ENCODE data around the gene GRM7.

Gene GRM7

GRCh38 chr3:7215706-7216105 lies 354.8 kb downstream of the GRM7 start:
- no peak for FAIRE-seq
- no peak for DNase-seq (ENCODE audit: insufficient read length, low spot score)

GRCh38 chr3:7226393-7226792 lies 365.5 kb downstream of the GRM7 start:
- DNase-seq (ENCODE audit: insufficient read length, low spot score) (no peak), FAIRE-seq (no peak)

- FAIRE-seq, result no peak
- no peak for DNase-seq (ENCODE audit: insufficient read length, low spot score)
These were observed 377.8 kb downstream of the GRM7 start for GRCh38 chr3:7238565-7239295.

- no peak for FAIRE-seq
- no peak for DNase-seq (ENCODE audit: insufficient read length, low spot score)
These were observed 380.8 kb downstream of the GRM7 start for GRCh38 chr3:7241584-7242302.

- DNase-seq (ENCODE audit: insufficient read length, low spot score) (no peak), FAIRE-seq (no peak)
These were observed 381.4 kb downstream of the GRM7 start for GRCh38 chr3:7242303-7242635.

- no peak for FAIRE-seq
- no peak for DNase-seq (ENCODE audit: insufficient read length, low spot score)
These were observed 388.7 kb downstream of the GRM7 start for GRCh38 chr3:7249493-7250076.

- DNase-seq (ENCODE audit: insufficient read length, low spot score) (no peak), FAIRE-seq (no peak)
These were observed 393.3 kb downstream of the GRM7 start for GRCh38 chr3:7254251-7254650.

- FAIRE-seq, result no peak
- DNase-seq (ENCODE audit: insufficient read length, low spot score), result no peak
These were observed 400.1 kb downstream of the GRM7 start for GRCh38 chr3:7260975-7261374.

GRCh38 chr3:7263347-7264195 lies 402.7 kb downstream of the GRM7 start:
- FAIRE-seq (no peak), DNase-seq (ENCODE audit: insufficient read length, low spot score) (no peak)

GRCh38 chr3:7264196-7264526 lies 403.2 kb downstream of the GRM7 start:
- DNase-seq (ENCODE audit: insufficient read length, low spot score), result no peak
- FAIRE-seq, result no peak

- FAIRE-seq (no peak), DNase-seq (ENCODE audit: insufficient read length, low spot score) (no peak)
These were observed 404.8 kb downstream of the GRM7 start for GRCh38 chr3:7265736-7266135.

- DNase-seq (ENCODE audit: insufficient read length, low spot score) (no peak), FAIRE-seq (no peak)
These were observed 405.6 kb downstream of the GRM7 start for GRCh38 chr3:7266551-7266950.

GRCh38 chr3:7270731-7271130 lies 409.8 kb downstream of the GRM7 start:
- FAIRE-seq, result no peak
- no peak for DNase-seq (ENCODE audit: insufficient read length, low spot score)

- FAIRE-seq, result no peak
- DNase-seq (ENCODE audit: insufficient read length, low spot score), result no peak
These were observed 410.7 kb downstream of the GRM7 start for GRCh38 chr3:7271631-7272030.

- FAIRE-seq (no peak), DNase-seq (ENCODE audit: insufficient read length, low spot score) (no peak)
These were observed 411.3 kb downstream of the GRM7 start for GRCh38 chr3:7272203-7272602.

- FAIRE-seq, result no peak
- DNase-seq (ENCODE audit: insufficient read length, low spot score), result no peak
These were observed 414.5 kb downstream of the GRM7 start for GRCh38 chr3:7275396-7275795.

- FAIRE-seq, result no peak
- no peak for DNase-seq (ENCODE audit: insufficient read length, low spot score)
These were observed 419.4 kb downstream of the GRM7 start for GRCh38 chr3:7280318-7280717.

GRCh38 chr3:7282988-7283387 lies 422.1 kb downstream of the GRM7 start:
- DNase-seq (ENCODE audit: insufficient read length, low spot score) (no peak), FAIRE-seq (no peak)

- FAIRE-seq (no peak), DNase-seq (ENCODE audit: insufficient read length, low spot score) (no peak)
These were observed 424.6 kb downstream of the GRM7 start for GRCh38 chr3:7285505-7285904.

GRCh38 chr3:7288133-7288532 lies 427.2 kb downstream of the GRM7 start:
- FAIRE-seq, result no peak
- no peak for DNase-seq (ENCODE audit: insufficient read length, low spot score)

GRCh38 chr3:7289121-7289520 lies 428.2 kb downstream of the GRM7 start:
- DNase-seq (ENCODE audit: insufficient read length, low spot score) (no peak), FAIRE-seq (no peak)

Measured in GM19239 (cell line).